K562 (cell line): ENCODE results near the gene TRMT1. TPM values are rescaled to one million over a fixed set of nuclear protein-coding genes. Genes with fewer than 3 reads are reported as not detected.

Source experiments
- CTCFL ChIP-seq: IDR thresholded peaks from 2 replicates; pipeline ENCODE4 v1.6.1; 2011; ENCODE audit warnings: borderline replicate concordance, low read depth, mild to moderate bottlenecking, moderate library complexity, low read length; ENCODE audit not compliant: insufficient read depth, poor library complexity, severe bottlenecking
- MCM7 ChIP-seq, 2 experiments: fragments of 450-650 bp; IDR thresholded peaks; 2 replicates each; pipeline ENCODE4 v1.6.1; 2016 to 2018
- PHTF2 ChIP-seq: fragments of 250-450 bp; sonication (Bioruptor Pico); IDR thresholded peaks from 2 replicates; pipeline ENCODE4 v1.5.0; 2021; ENCODE audit warnings: mild to moderate bottlenecking
- RBM22 ChIP-seq: fragments of 200-400 bp; formaldehyde crosslinking; IDR thresholded peaks from 2 replicates; pipeline ENCODE4 v1.6.1; 2018; ENCODE audit warnings: low read length, low read depth; ENCODE audit not compliant: poor library complexity, severe bottlenecking
- ZNF518B ChIP-seq: fragments of 250-450 bp; sonication (Bioruptor Pico); IDR thresholded peaks from 2 replicates; pipeline ENCODE4 v1.5.0; 2021; ENCODE audit warnings: mild to moderate bottlenecking, moderate library complexity
- polyA plus RNA-seq, 8 experiments: library from polyadenylated mRNA; depleted of rRNA in 4 of 8; stranded (reverse) in 5 of 8; unstranded in 3 of 8; fragments of >200 nt; fragmentation: Nextera tagmentation in 2 of 8; fragmentation: Illumina TruSeq in 1 of 8; extraction: Ambion mirVana in 2 of 8; extraction: Trizol in 1 of 8; gene quantifications; 2 replicates each; pipeline versions ENCODE4 v1.2.1 to v1.2.3, GENCODE V29; 2011 to 2014; ENCODE audit warnings: inconsistent platforms in 1 of 8, missing spikeins in 1 of 8
- total RNA-seq, 7 experiments: library from RNA; depleted of rRNA in 6 of 7; stranded (reverse); fragments of >200 nt in 6 of 7; fragmentation: Illumina TruSeq in 2 of 7; extraction: Trizol in 2 of 7; gene quantifications; 2 replicates each; pipeline versions ENCODE4 v1.2.1 to v1.2.3, GENCODE V29; 2011 to 2021; ENCODE audit warnings: low replicate concordance in 1 of 7

The TRMT1 gene
- total and polyA plus RNA-seq, 9 of the 15 experiments (the other 6 are each of a cell fraction or from before 2014, with no cell fraction given), result 5.8 to 158 (median 54.3) TPM

- TF ChIP-seq ZNF518B (CRISPR knock-in tag) (no peak), RBM22 (no peak), MCM7 (IDR thresholded peaks at IDR 0.05) (no peak), PHTF2 (CRISPR knock-in tag) (0 out of 2 replicates have a peak, but pooled peaks have one; percentile 32), CTCFL (peak; percentile 84)
Measured at GRCh38 chr19:13100841-13101589, 15.5 kb downstream of the TRMT1 start (continued).
